ENCODE results near the gene GPR39.

GRCh38 chr2:132384491-132385151, 32.0 kb upstream of the GPR39 start:
- TF ChIP-seq CTCF (IDR thresholded peaks at IDR 0.05; ENCODE audit: extremely low read depth in 1 of 2, insufficient read depth in 1 of 2, low read depth in 1 of 2, low read length in 2 of 2) (no peak), POLR2A (IDR thresholded peaks at IDR 0.05; ENCODE audit: low read depth, low read length) (no peak), EZH2 (IDR thresholded peaks at IDR 0.05; ENCODE audit: borderline replicate concordance, low read depth, low read length, severe bottlenecking) (no peak), POLR2AphosphoS5 (IDR thresholded peaks at IDR 0.05; ENCODE audit: insufficient read depth, low read depth, low read length) (no peak), FOS (IDR thresholded peaks at IDR 0.05; ENCODE audit: borderline replicate concordance, insufficient read depth, low read length) (no peak)
